ENCODE results near the gene ABAT.

Gene ABAT

GRCh38 chr16:8717469-8717868, 43.1 kb downstream of the ABAT start:
- POLR2A ChIA-PET, result no interaction called here

DNA sequence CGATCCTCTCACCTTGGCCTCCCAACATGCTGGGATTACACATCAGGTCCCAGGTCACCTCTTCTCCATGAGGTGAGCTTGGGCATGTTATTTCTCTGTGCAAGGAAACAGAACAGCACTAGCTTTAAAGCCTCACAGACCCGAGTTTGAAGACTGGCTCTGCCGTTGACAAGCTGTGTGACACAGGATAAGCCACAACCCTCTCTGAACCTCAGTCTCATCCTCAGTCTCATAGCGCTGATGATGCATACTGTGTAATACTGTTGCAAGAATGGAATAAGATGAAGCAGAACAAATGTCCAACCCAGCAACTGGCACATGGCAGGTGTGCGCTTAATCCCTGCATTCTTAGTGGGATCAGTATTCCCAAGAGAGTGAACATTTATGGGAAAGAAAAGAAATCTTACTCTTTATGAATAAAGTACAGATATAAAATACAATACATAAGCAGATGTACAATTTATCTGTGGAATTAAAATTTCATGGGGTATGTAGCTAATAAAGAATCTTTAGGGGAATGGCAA, 43.5 kb downstream of the ABAT start:
- ChIA-PET POLR2A (no interaction called here), CTCF (no interaction called here)
- TF ChIP-seq, protein P1, sequence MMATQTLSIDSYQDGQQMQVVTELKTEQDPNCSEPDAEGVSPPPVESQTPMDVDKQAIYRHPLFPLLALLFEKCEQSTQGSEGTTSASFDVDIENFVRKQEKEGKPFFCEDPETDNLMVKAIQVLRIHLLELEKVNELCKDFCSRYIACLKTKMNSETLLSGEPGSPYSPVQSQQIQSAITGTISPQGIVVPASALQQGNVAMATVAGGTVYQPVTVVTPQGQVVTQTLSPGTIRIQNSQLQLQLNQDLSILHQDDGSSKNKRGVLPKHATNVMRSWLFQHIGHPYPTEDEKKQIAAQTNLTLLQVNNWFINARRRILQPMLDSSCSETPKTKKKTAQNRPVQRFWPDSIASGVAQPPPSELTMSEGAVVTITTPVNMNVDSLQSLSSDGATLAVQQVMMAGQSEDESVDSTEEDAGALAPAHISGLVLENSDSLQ (IDR thresholded peaks at IDR 0.05), result no peak
- TF ChIP-seq FOXK2 (IDR thresholded peaks at IDR 0.05) (no peak), LEF1 (IDR thresholded peaks at IDR 0.05; ENCODE audit: borderline replicate concordance) (no peak), BHLHE40 (IDR thresholded peaks at IDR 0.05; ENCODE audit: borderline replicate concordance) (no peak), HDGF (IDR thresholded peaks at IDR 0.05; ENCODE audit: borderline replicate concordance) (no peak), SUZ12 (IDR thresholded peaks at IDR 0.05) (no peak), ZNF384 (IDR thresholded peaks at IDR 0.05) (no peak), CTBP1 (IDR thresholded peaks at IDR 0.05; ENCODE audit: borderline replicate concordance) (no peak), FOXM1 (IDR thresholded peaks at IDR 0.05; ENCODE audit: borderline replicate concordance) (no peak), TARDBP (IDR thresholded peaks at IDR 0.05) (no peak), SP1 (IDR thresholded peaks at IDR 0.05) (no peak), ELF4 (IDR thresholded peaks at IDR 0.05) (no peak), FOXA1 (IDR thresholded peaks at IDR 0.05) (no peak), ARNT (IDR thresholded peaks at IDR 0.05) (no peak), L3MBTL2 (conservative IDR thresholded peaks at IDR 0.05) (no peak), NFRKB (IDR thresholded peaks at IDR 0.05) (no peak)
- no peak for DNase-seq (ENCODE audit: extremely low spot score)

More at GRCh38 chr16:8717469-8717868, 43.1 kb downstream of the ABAT start:
- TF ChIP-seq HDGF (IDR thresholded peaks at IDR 0.05; ENCODE audit: borderline replicate concordance), result no peak
- TF ChIP-seq LEF1 (IDR thresholded peaks at IDR 0.05; ENCODE audit: borderline replicate concordance), result no peak
- CTCF ChIA-PET, result no interaction called here
- no peak for DNase-seq (ENCODE audit: extremely low spot score)

- CTCF ChIA-PET, result no interaction called here
Observed at GRCh38 chr16:8718851-8719680, 44.6 kb downstream of the ABAT start.

GRCh38 chr16:8720080-8720966, 45.9 kb downstream of the ABAT start:
- CTCF ChIA-PET, result no interaction called here
- DNase-seq (ENCODE audit: extremely low spot score), result peak; percentile 38
- POLR2A ChIA-PET, result no interaction called here
- TF ChIP-seq FOXK2 (IDR thresholded peaks at IDR 0.05), result no peak
- TF ChIP-seq LEF1 (IDR thresholded peaks at IDR 0.05; ENCODE audit: borderline replicate concordance), result no peak
- TF ChIP-seq ARNT (IDR thresholded peaks at IDR 0.05), result no peak
- no peak for TF ChIP-seq NFRKB (IDR thresholded peaks at IDR 0.05)
- no peak for TF ChIP-seq ZNF384 (IDR thresholded peaks at IDR 0.05)
- TF ChIP-seq, protein P1 (IDR thresholded peaks at IDR 0.05), result no peak
- no peak for TF ChIP-seq L3MBTL2 (conservative IDR thresholded peaks at IDR 0.05)
- TF ChIP-seq TARDBP (IDR thresholded peaks at IDR 0.05), result no peak
- no peak for TF ChIP-seq ELF4 (IDR thresholded peaks at IDR 0.05)
- no peak for TF ChIP-seq HDGF (IDR thresholded peaks at IDR 0.05; ENCODE audit: borderline replicate concordance)
- TF ChIP-seq SP1 (IDR thresholded peaks at IDR 0.05), result no peak
- TF ChIP-seq CTBP1 (IDR thresholded peaks at IDR 0.05; ENCODE audit: borderline replicate concordance), result no peak
- no peak for TF ChIP-seq BHLHE40 (IDR thresholded peaks at IDR 0.05; ENCODE audit: borderline replicate concordance)
- TF ChIP-seq SUZ12 (IDR thresholded peaks at IDR 0.05), result no peak
- TF ChIP-seq FOXM1 (IDR thresholded peaks at IDR 0.05; ENCODE audit: borderline replicate concordance), result no peak
- no peak for TF ChIP-seq FOXA1 (IDR thresholded peaks at IDR 0.05)

More at GRCh38 chr16:8718851-8719680, 44.6 kb downstream of the ABAT start:
- POLR2A ChIA-PET, result no interaction called here
- TF ChIP-seq ELF4 (IDR thresholded peaks at IDR 0.05) (no peak), CTBP1 (IDR thresholded peaks at IDR 0.05; ENCODE audit: borderline replicate concordance) (no peak), LEF1 (IDR thresholded peaks at IDR 0.05; ENCODE audit: borderline replicate concordance) (no peak), BHLHE40 (IDR thresholded peaks at IDR 0.05; ENCODE audit: borderline replicate concordance) (no peak), FOXM1 (IDR thresholded peaks at IDR 0.05; ENCODE audit: borderline replicate concordance) (no peak), SUZ12 (IDR thresholded peaks at IDR 0.05) (no peak), HDGF (IDR thresholded peaks at IDR 0.05; ENCODE audit: borderline replicate concordance) (no peak), FOXA1 (IDR thresholded peaks at IDR 0.05) (no peak), L3MBTL2 (conservative IDR thresholded peaks at IDR 0.05) (no peak)
- no peak for DNase-seq (ENCODE audit: extremely low spot score)

DNA sequence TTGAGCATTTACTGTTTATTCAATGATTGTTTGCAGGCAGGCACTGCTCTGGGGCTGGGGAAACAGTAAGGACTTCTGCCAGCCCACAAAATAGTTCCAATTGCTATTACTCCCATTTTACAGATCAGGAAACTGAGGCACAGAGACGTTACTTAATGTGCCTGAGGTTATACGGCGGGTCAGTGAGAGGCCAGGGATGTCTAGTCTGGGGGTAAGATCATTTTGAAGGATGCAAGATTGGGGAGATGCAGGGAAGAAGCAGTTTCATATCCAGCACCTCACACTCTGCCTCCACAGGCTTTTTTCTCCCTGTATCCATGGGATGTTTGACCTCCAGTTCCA, 46.5 kb downstream of the ABAT start:
- no peak for TF ChIP-seq L3MBTL2 (conservative IDR thresholded peaks at IDR 0.05)
- TF ChIP-seq ARNT (IDR thresholded peaks at IDR 0.05), result no peak
- no peak for TF ChIP-seq ZNF384 (IDR thresholded peaks at IDR 0.05)
- TF ChIP-seq CTBP1 (IDR thresholded peaks at IDR 0.05; ENCODE audit: borderline replicate concordance), result no peak
- TF ChIP-seq TARDBP (IDR thresholded peaks at IDR 0.05), result no peak
- TF ChIP-seq ELF4 (IDR thresholded peaks at IDR 0.05), result no peak
- TF ChIP-seq SP1 (IDR thresholded peaks at IDR 0.05), result no peak
- no peak for TF ChIP-seq FOXK2 (IDR thresholded peaks at IDR 0.05)
- TF ChIP-seq HDGF (IDR thresholded peaks at IDR 0.05; ENCODE audit: borderline replicate concordance), result no peak
- no peak for TF ChIP-seq LEF1 (IDR thresholded peaks at IDR 0.05; ENCODE audit: borderline replicate concordance)
- TF ChIP-seq NFRKB (IDR thresholded peaks at IDR 0.05), result no peak
- TF ChIP-seq FOXM1 (IDR thresholded peaks at IDR 0.05; ENCODE audit: borderline replicate concordance), result no peak
- no peak for TF ChIP-seq BHLHE40 (IDR thresholded peaks at IDR 0.05; ENCODE audit: borderline replicate concordance)
- TF ChIP-seq, protein P1 (IDR thresholded peaks at IDR 0.05), result no peak
- TF ChIP-seq SUZ12 (IDR thresholded peaks at IDR 0.05), result no peak
- no peak for TF ChIP-seq FOXA1 (IDR thresholded peaks at IDR 0.05)
- no peak for DNase-seq (ENCODE audit: extremely low spot score)
- ChIA-PET CTCF (no interaction called here), POLR2A (no interaction called here)

Measured in HEK293T (cell line).